Fibroblast of mammary gland (primary cell): ENCODE measurements around the gene HAUS2.
A peak's percentile ranks its signal among the peaks of the same experiment; 100 is the strongest.

ENCODE experiments used
- DNase-seq: peaks from one replicate; pipeline ENCODE4 v3.0.0-alpha.2; 2010; ENCODE audit warnings: low read depth
- H3K4me3 ChIP-seq: 2 replicates; pipeline ENCODE4 v1.5.1; 2011; ENCODE audit warnings: low read depth, mild to moderate bottlenecking, low read length, moderate library complexity; ENCODE audit not compliant: control insufficient read depth
- CTCF ChIP-seq: conservative IDR thresholded peaks from 2 replicates; pipeline ENCODE4 v1.5.1; 2011; ENCODE audit warnings: low read depth, low read length, inconsistent platforms; ENCODE audit not compliant: control insufficient read depth, insufficient read depth

Gene HAUS2

GRCh38 chr15:42575188-42576039 is 26.8 kb downstream of the HAUS2 start, which contains the start of gene STARD9:
STARD9 (plus strand) TSS chr15:42575606; CDS start chr15:42575716, 110 bp downstream.
- no peak for TF ChIP-seq CTCF
- H3K4me3 ChIP-seq, result peak within 1 kb of the TSS; percentile 81
- peak; percentile 97 for DNase-seq

GRCh38 chr15:42576040-42576594 is 27.5 kb downstream of the HAUS2 start:
- no peak for TF ChIP-seq CTCF
- DNase-seq, result no peak
- H3K4me3 ChIP-seq, result peak overlapping the region; percentile 81

- TF ChIP-seq CTCF, result no peak
- H3K4me3 ChIP-seq, result no peak overlapping the region
- no peak for DNase-seq
Measured at GRCh38 chr15:42576776-42577175, 28.1 kb downstream of the HAUS2 start.

GRCh38 chr15:42577514-42578031 is 28.9 kb downstream of the HAUS2 start:
- no peak for TF ChIP-seq CTCF
- peak; percentile 94 for DNase-seq
- no peak overlapping the region for H3K4me3 ChIP-seq

- no peak for DNase-seq
- H3K4me3 ChIP-seq, result no peak overlapping the region
- no peak for TF ChIP-seq CTCF
Measured at GRCh38 chr15:42578984-42579537, 30.4 kb downstream of the HAUS2 start.

GRCh38 chr15:42581272-42581730 is 32.7 kb downstream of the HAUS2 start:
- no peak for TF ChIP-seq CTCF
- DNase-seq, result peak; percentile 62
- peak overlapping the region; percentile 33 for H3K4me3 ChIP-seq
